GM12865 (cell line): ENCODE measurements around the gene ALOX12B.

ENCODE experiments used
- DNase-seq: peaks from one replicate; pipeline ENCODE4 v3.0.0; 2010; ENCODE audit warnings: low read depth
- H3K4me3 ChIP-seq: 2 replicates; pipeline ENCODE4 v1.5.1; 2011; ENCODE audit warnings: mild to moderate bottlenecking, low read depth, low read length, control low read depth
- CTCF ChIP-seq: IDR thresholded peaks from 2 replicates; pipeline ENCODE4 v1.5.1; 2011; ENCODE audit warnings: low read length, control low read depth, low read depth, inconsistent platforms; ENCODE audit not compliant: insufficient read depth; ENCODE audit errors: missing control alignments

Gene ALOX12B

DNA sequence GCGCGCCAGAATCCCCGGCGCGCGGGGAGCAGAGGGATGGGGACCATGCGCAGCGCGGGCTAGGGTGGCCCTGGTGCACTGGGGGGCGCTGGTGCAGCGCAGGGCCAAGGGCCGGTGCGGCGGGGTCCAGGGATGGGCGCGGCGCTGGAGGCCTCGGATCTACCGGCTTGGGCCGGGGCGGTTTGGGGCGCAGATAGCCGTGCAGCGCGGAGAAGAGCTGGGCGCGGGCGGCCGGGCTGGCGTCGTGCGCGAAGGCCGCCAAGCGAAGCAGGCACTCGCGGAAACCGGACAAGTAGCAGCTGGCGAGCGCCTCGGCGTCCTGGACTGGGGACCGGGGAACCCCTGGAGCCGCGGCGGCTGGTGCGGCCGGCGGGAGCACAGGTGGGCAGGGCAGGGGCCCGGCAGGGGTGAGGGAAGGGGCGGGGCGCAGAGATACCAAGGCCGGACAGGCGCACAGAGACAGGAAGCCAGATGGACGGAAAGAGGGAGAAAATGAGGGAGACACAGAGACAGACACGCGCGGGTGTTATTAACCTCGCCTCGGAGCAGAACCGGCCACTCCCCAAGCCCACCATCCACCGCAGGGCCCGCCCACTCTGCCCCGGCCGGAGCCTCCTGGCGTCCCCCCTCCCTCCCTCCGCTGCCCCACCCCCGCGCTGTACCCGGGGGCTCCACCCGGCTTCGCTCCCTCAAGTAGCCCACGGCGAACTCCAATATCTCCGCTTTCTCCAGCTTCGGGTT, 34.3 kb upstream of the ALOX12B start:
- DNase-seq = peak; percentile 86
- peak overlapping the region; percentile 77 for H3K4me3 ChIP-seq
- TF ChIP-seq CTCF = peak; percentile 77

- TF ChIP-seq CTCF = no peak
- peak overlapping the region; percentile 77 for H3K4me3 ChIP-seq
- DNase-seq = no peak
Measured at GRCh38 chr17:8121407-8121680, 33.8 kb upstream of the ALOX12B start.

DNA sequence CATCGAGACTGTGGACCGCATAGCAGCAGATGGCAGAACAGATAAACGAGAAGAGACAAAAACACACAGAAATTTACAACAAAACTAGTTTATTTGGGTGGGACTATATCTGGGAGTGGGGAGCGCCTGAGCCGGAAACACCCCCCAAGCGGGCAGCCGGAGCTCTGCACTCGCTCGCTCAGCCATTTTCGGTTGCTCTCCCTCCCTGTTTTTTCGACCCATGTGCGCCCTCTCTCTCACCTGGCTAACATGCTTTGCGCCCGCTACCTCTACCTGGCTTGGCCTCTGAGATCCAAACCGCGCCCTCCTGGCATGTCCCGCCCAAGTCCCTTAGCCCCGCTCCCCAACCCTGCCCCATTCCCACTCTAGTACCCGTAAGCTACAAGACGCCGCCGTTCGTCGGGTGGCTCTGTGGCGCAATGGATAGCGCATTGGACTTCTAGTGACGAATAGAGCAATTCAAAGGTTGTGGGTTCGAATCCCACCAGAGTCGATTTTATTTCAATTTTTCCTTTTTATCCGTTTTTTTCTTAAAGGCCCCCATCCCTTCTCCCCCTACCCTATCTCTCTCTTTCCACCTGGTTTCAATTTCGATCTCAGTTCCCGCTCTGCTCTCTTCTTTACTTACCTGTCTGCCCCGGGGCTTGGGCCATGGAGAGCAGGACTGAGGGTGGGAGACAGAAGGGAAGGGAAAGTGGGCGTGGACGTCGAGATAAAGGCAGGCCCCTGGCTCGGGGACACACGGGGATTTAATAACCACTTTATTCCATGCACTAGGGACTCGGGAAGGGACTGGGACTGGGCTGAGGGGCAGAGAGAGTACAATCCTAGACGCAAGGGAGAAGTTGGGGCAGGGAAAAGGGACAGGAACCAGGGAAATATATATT, 33.2 kb upstream of the ALOX12B start:
- peak; percentile 91 for DNase-seq
- H3K4me3 ChIP-seq = peak overlapping the region; percentile 77
- TF ChIP-seq CTCF = peak; percentile 35

DNA sequence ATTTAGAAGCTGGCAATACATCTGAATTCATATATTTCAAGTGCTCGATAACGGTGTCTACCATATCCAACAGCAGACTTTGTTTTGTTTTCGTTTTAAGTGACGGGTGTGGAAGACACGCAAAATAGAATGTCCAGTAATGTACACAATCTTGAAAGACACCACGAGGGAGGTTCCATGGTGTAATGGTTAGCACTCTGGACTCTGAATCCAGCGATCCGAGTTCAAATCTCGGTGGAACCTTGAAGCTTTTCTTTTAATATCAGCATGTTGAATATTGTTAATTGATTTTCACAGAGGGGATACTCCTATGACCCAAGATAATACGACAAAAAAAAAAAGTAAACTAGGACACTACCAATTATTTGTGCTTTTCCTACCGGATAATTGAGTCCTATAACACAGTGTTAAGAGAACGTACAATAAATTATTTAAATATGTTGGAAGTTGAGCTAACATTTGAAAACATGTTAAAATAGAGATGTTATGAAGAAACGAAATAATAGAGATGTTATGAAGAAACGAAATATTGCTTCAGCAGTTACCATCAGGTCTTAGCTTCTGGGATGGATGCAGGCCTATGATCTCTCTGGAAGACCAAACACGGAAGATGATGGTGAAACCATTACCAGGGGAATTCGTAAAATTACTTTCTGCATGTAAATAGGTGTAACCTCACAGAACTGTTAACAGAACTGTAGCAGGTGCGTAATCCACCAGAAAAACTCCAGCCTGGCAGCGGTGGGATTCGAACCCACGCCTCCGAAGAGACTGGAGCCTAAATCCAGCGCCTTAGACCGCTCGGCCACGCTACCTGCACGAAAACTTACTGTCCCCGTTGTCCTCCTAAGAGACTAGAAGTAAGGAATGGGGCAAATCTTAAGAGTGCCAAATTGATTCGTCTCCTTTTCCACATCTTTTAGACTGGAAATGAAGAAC, 32.3 kb upstream of the ALOX12B start:
- no peak for TF ChIP-seq CTCF
- peak overlapping the region; percentile 86 for H3K4me3 ChIP-seq
- peak; percentile 95 for DNase-seq

- peak; percentile 88 for DNase-seq
- TF ChIP-seq CTCF = peak; percentile 87
- H3K4me3 ChIP-seq = peak overlapping the region; percentile 86
Measured at GRCh38 chr17:8118769-8119580, 31.5 kb upstream of the ALOX12B start.
